H1 (cell line): ENCODE measurements around the gene PPARD. TPM values are rescaled to one million over a fixed set of nuclear protein-coding genes. Genes with fewer than 3 reads are reported as not detected.

ENCODE experiments used
- CTCF ChIA-PET: fragments of 300-600 bp; sonication (Branson Sonifier 250); formaldehyde crosslinking; loops from one replicate; lab custom pipeline; 2021; ENCODE audit not compliant: partially characterized antibody; lab: Charles Lee
- POLR2A ChIA-PET: fragments of 300-600 bp; sonication (Branson Sonifier 250); formaldehyde crosslinking; loops from one replicate; lab custom pipeline; 2021; ENCODE audit warnings: inconsistent platforms; ENCODE audit not compliant: partially characterized antibody; lab: Charles Lee
- DNase-seq, 2 experiments: peaks; one replicate each; pipeline versions ENCODE4 v3.0.0 to v3.0.0-alpha.2; 2010 to 2022; ENCODE audit warnings: low spot score in 2 of 2, low read depth in 1 of 2, mixed read lengths in 1 of 2
- FAIRE-seq: peaks from 2 replicates; lab custom pipeline; 2011; peaks lifted over from hg19 to GRCh38; lab: Jason Lieb, UNC
- H2AFZ ChIP-seq: 2 replicates; pipeline ENCODE4 v1.8.1; 2012; ENCODE audit warnings: low read length, inconsistent platforms
- H2AK5ac ChIP-seq: 2 replicates; pipeline ENCODE4 v1.6.1; 2013; ENCODE audit warnings: low read depth, low read length
- H2BK120ac ChIP-seq: replicated peaks from 2 replicates; pipeline ENCODE3; 2013; ENCODE audit warnings: low read depth, low read length, inconsistent platforms
- H2BK12ac ChIP-seq: 2 replicates; pipeline ENCODE4 v1.6.1; 2013; ENCODE audit warnings: low read depth, low read length
- H2BK15ac ChIP-seq: 2 replicates; pipeline ENCODE4 v1.6.1; 2013; ENCODE audit warnings: low read length
- H2BK20ac ChIP-seq: 2 replicates; pipeline ENCODE4 v1.6.1; 2013; ENCODE audit warnings: low read length
- H2BK5ac ChIP-seq: 2 replicates; pipeline ENCODE4 v1.6.1; 2013; ENCODE audit warnings: low read depth, low read length
- H3K14ac ChIP-seq: 2 replicates; pipeline ENCODE4 v1.6.1; 2013; ENCODE audit warnings: inconsistent platforms; ENCODE audit not compliant: insufficient read length
- H3K18ac ChIP-seq: 2 replicates; pipeline ENCODE4 v1.6.1; 2013; ENCODE audit warnings: low read length; ENCODE audit errors: extremely low read depth
- H3K23ac ChIP-seq: 2 replicates; pipeline ENCODE4 v1.6.1; 2013; ENCODE audit warnings: inconsistent platforms; ENCODE audit not compliant: insufficient read length
- H3K23me2 ChIP-seq: 2 replicates; pipeline ENCODE4 v1.6.1; 2013; ENCODE audit warnings: low read depth, low read length
- H3K27ac ChIP-seq: 2 replicates; pipeline ENCODE4 v1.6.1; 2011; ENCODE audit warnings: low read depth, low read length, inconsistent platforms
- H3K27me3 ChIP-seq, 4 experiments: replicated peaks in 1 of 4; 1 replicate in 1 of 4; 2 replicates in 3 of 4; pipeline versions ENCODE4 v1.6.1 to v1.8.1; 2011 to 2013; ENCODE audit warnings: low read length in 3 of 4, mild to moderate bottlenecking in 3 of 4, inconsistent platforms in 2 of 4, mixed read lengths in 2 of 4, moderate library complexity in 1 of 4; ENCODE audit not compliant: control insufficient read depth in 3 of 4, insufficient read depth in 3 of 4; ENCODE audit errors: extremely low read depth in 1 of 4
- H3K36me3 ChIP-seq, 4 experiments: 2 replicates each; pipeline versions ENCODE4 v1.6.1 to v1.8.1; 2011 to 2013; ENCODE audit warnings: mild to moderate bottlenecking in 4 of 4, low read length in 3 of 4, moderate library complexity in 2 of 4, control low read depth in 1 of 4, inconsistent platforms in 1 of 4; ENCODE audit not compliant: insufficient read depth in 4 of 4, control insufficient read depth in 2 of 4
- H3K4ac ChIP-seq: replicated peaks from 2 replicates; pipeline ENCODE3; 2013; ENCODE audit warnings: low read length, low read depth, mixed read lengths, inconsistent platforms; ENCODE audit not compliant: insufficient read length
- H3K4me1 ChIP-seq, 4 experiments: replicated peaks in 1 of 4; 1 replicate in 1 of 4; 2 replicates in 3 of 4; pipeline versions ENCODE4 v1.6.1 to v1.8.1; 2011 to 2013; ENCODE audit warnings: low read length in 3 of 4, inconsistent platforms in 2 of 4, mixed read lengths in 1 of 4; ENCODE audit not compliant: insufficient read depth in 4 of 4, control insufficient read depth in 3 of 4
- H3K4me2 ChIP-seq, 2 experiments: 2 replicates each; pipeline versions ENCODE4 v1.6.1 to v1.8.1; 2011 to 2013; ENCODE audit warnings: low read depth in 2 of 2, low read length in 2 of 2, control low read depth in 1 of 2, inconsistent platforms in 1 of 2, mild to moderate bottlenecking in 1 of 2; ENCODE audit not compliant: insufficient read depth in 1 of 2
- H3K4me3 ChIP-seq, 4 experiments: fragments of 200-600, 300-600 bp in 1 of 4; sonication (generic), shearing (Covaris generic), sonication (Bioruptor Twin) in 1 of 4; 2 replicates each; pipeline versions ENCODE4 v1.5.1 to v1.8.1; 2011 to 2016; ENCODE audit warnings: low read length in 4 of 4, low read depth in 3 of 4, control low read depth in 2 of 4, inconsistent platforms in 2 of 4, mild to moderate bottlenecking in 2 of 4, mixed read lengths in 1 of 4, moderate library complexity in 1 of 4; ENCODE audit not compliant: insufficient read depth in 2 of 4; ENCODE audit errors: extremely low read depth in 1 of 4
- H3K56ac ChIP-seq: replicated peaks from 2 replicates; pipeline ENCODE3; 2013; ENCODE audit warnings: low read depth, mild to moderate bottlenecking, mixed read lengths, low read length, inconsistent platforms; ENCODE audit not compliant: insufficient read length
- H3K79me1 ChIP-seq: 2 replicates; pipeline ENCODE4 v1.6.1; 2013; ENCODE audit warnings: low read depth, low read length, control low read depth
- H3K79me2 ChIP-seq, 2 experiments: 2 replicates each; pipeline versions ENCODE4 v1.6.1 to v1.8.1; 2012 to 2013; ENCODE audit warnings: low read length in 2 of 2, mild to moderate bottlenecking in 2 of 2, inconsistent platforms in 1 of 2; ENCODE audit not compliant: insufficient read depth in 2 of 2, control insufficient read depth in 1 of 2
- H3K9ac ChIP-seq, 4 experiments: replicated peaks in 1 of 4; 1 replicate in 1 of 4; 2 replicates in 3 of 4; pipeline versions ENCODE4 v1.6.1 to v1.8.1; 2011 to 2013; ENCODE audit warnings: low read depth in 3 of 4, low read length in 3 of 4, control low read depth in 2 of 4, mild to moderate bottlenecking in 2 of 4, moderate library complexity in 2 of 4, inconsistent platforms in 1 of 4; ENCODE audit errors: extremely low read depth in 1 of 4
- H3K9me3 ChIP-seq, 2 experiments: 2 replicates each; pipeline versions ENCODE4 v1.6.1 to v1.8.1; 2012 to 2013; ENCODE audit warnings: mild to moderate bottlenecking in 2 of 2, moderate library complexity in 2 of 2, control low read depth in 1 of 2, inconsistent platforms in 1 of 2, low read depth in 1 of 2, low read length in 1 of 2, mixed read lengths in 1 of 2; ENCODE audit not compliant: insufficient read depth in 2 of 2
- H4K20me1 ChIP-seq, 2 experiments: replicated peaks in 1 of 2; 2 replicates each; pipeline versions ENCODE3 to v1.8.1; 2011 to 2013; ENCODE audit warnings: inconsistent platforms in 2 of 2, low read length in 2 of 2, mild to moderate bottlenecking in 1 of 2; ENCODE audit not compliant: insufficient read depth in 2 of 2, control insufficient read depth in 1 of 2
- H4K5ac ChIP-seq: 2 replicates; pipeline ENCODE4 v1.6.1; 2013; ENCODE audit warnings: low read length, low read depth, mixed read lengths, inconsistent platforms; ENCODE audit not compliant: insufficient read length
- H4K8ac ChIP-seq: 2 replicates; pipeline ENCODE4 v1.8.0; 2013; ENCODE audit warnings: mild to moderate bottlenecking, moderate library complexity, low read length, inconsistent platforms; ENCODE audit not compliant: insufficient read depth; ENCODE audit errors: extremely low read depth
- H4K91ac ChIP-seq: replicated peaks from 2 replicates; pipeline ENCODE3; 2013; ENCODE audit warnings: low read length, mixed read lengths, inconsistent platforms; ENCODE audit not compliant: insufficient read length
- BACH1 ChIP-seq: IDR thresholded peaks from 2 replicates; pipeline ENCODE4 v1.6.1; 2012; ENCODE audit warnings: low read length, improper control_type of control experiment
- CEBPB ChIP-seq: IDR thresholded peaks from 2 replicates; pipeline ENCODE4 v1.6.1; 2012; ENCODE audit warnings: low read depth, low read length
- CHD2 ChIP-seq: IDR thresholded peaks from 2 replicates; pipeline ENCODE4 v1.6.1; 2012; ENCODE audit warnings: low read length, improper control_type of control experiment
- CTBP2 ChIP-seq: IDR thresholded peaks from 2 replicates; pipeline ENCODE4 v1.7.0; 2011; ENCODE audit warnings: borderline replicate concordance, mild to moderate bottlenecking, moderate library complexity, mixed read lengths, low read length; ENCODE audit not compliant: insufficient read depth, insufficient read length
- KDM1A ChIP-seq: fragments of 200-600, 300-600 bp; sonication (generic); IDR thresholded peaks from 2 replicates; pipeline ENCODE4 v1.7.1; 2016; ENCODE audit warnings: mild to moderate bottlenecking, low read length, borderline replicate concordance
- POLR2AphosphoS5 ChIP-seq: IDR thresholded peaks from 2 replicates; pipeline ENCODE4 v1.6.1; 2011; ENCODE audit warnings: low read depth, low read length
- RAD21 ChIP-seq, 2 experiments: IDR thresholded peaks in 1 of 2; conservative IDR thresholded peaks in 1 of 2; 2 replicates each; pipeline ENCODE4 v1.6.1; 2011; ENCODE audit warnings: low read depth in 2 of 2, low read length in 2 of 2, improper control_type of control experiment in 1 of 2, inconsistent platforms in 1 of 2, mild to moderate bottlenecking in 1 of 2, moderate library complexity in 1 of 2
- SRF ChIP-seq: IDR thresholded peaks from 2 replicates; pipeline ENCODE4 v1.6.1; 2011; ENCODE audit warnings: mild to moderate bottlenecking, low read depth, low read length, moderate library complexity
- SUZ12 ChIP-seq: fragments of 200-600 bp; sonication (generic); IDR thresholded peaks from 2 replicates; pipeline ENCODE4 v1.6.1; 2012; ENCODE audit warnings: mild to moderate bottlenecking, inconsistent platforms, low read length, moderate library complexity, mixed read lengths
- YY1 ChIP-seq: IDR thresholded peaks from 2 replicates; pipeline ENCODE4 v1.6.1; 2011; ENCODE audit warnings: low read depth, mild to moderate bottlenecking, low read length
- WGBS, 2 experiments: shearing (Covaris generic) in 1 of 2; methylation state at CpG; one replicate each; pipeline versions ENCODE4 v1.1.6 to v1.1.7; 2013 to 2015; ENCODE audit warnings: low lambda C conversion rate in 2 of 2, mixed read lengths in 2 of 2, inconsistent platforms in 1 of 2, low coverage in 1 of 2, missing lambda C conversion rate in 1 of 2; ENCODE audit not compliant: insufficient replicate concordance in 2 of 2, insufficient coverage in 1 of 2, insufficient read length in 1 of 2; ENCODE audit errors: extremely low coverage in 1 of 2, missing lambda C conversion rate in 1 of 2; 5-methylcytosine and 5-hydroxymethylcytosine counted together
- polyA plus RNA-seq, 7 experiments: library from polyadenylated mRNA; depleted of rRNA in 3 of 7; stranded (reverse) in 5 of 7; unstranded in 2 of 7; fragments of >200 nt in 5 of 7; fragments of 200-250 nt in 2 of 7; gene quantifications; 1 replicate in 5 of 7; 2 replicates in 1 of 7; 4 replicates in 1 of 7; pipeline versions ENCODE4 v1.2.1 to v1.2.3, GENCODE V29; 2011 to 2013; ENCODE audit warnings: missing spikeins in 2 of 7, mixed read lengths in 2 of 7
- total RNA-seq: library from RNA; stranded (reverse); fragmentation: NEBNext Ultra II Directional; extraction: Animal tissue kit (Norgen Biotek cat#: 25700); gene quantifications from 2 replicates; pipeline ENCODE4 v1.2.1, GENCODE V29; 2021
- TF ChIP-seq, protein P1 (sequence below): IDR thresholded peaks from 2 replicates; pipeline ENCODE4 v1.6.1; 2012; ENCODE audit warnings: inconsistent platforms

PPARD gene
- total and polyA plus RNA-seq, 2 of the 8 experiments (the other 6 are each of a cell fraction or from before 2014, with no cell fraction given), result 14.6 to 14.9 TPM

DNA sequence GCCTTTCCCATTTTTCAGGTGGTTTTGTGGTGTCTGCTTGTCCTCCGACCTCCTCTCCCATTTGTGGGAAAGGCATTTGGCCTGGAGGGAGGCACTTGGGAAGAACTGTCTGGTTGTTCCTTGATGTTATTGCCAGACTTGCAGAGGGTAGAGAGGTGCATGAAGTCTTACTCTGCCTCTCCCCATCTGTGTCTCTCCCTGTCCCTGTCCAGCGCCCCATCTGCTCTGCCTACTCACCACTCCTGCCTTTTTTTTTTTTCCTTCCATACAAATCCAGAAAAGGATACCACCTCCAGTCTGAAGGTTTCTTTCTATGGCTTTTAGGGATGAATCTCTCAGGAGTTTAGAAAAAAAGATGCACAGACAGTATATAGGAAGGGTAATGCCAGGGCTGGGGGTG lies 19.8 kb downstream of the PPARD start:
- H3K18ac ChIP-seq, result no peak overlapping the region; the same call in 1 of the 2 replicates
- no peak overlapping the region for H3K56ac ChIP-seq
- no peaks in the 10 kb centered on the region; the same call in 1 of the 2 replicates for H3K79me1 ChIP-seq
- no peaks in the 10 kb centered on the region for H3K36me3 ChIP-seq
- H4K8ac ChIP-seq, result no peak overlapping the region
- peaks cover 4 to 17% (median 13%) of the 10 kb centered on the region in 4 experiments for H3K4me1 ChIP-seq
- H2BK5ac ChIP-seq, result 0 out of 2 replicates have a peak overlapping the region, but pooled peaks have one; percentile 44
- no peak overlapping the region for H2BK20ac ChIP-seq
- no peak overlapping the region for H2AFZ ChIP-seq
- no peak overlapping the region for H3K4me2 ChIP-seq
- H3K4me3 ChIP-seq, result no peak overlapping the region
- 0 out of 2 replicates have a peak overlapping the region, but pooled peaks have one; percentile 75 for H2AK5ac ChIP-seq
- H2BK12ac ChIP-seq, result 0 out of 2 replicates have a peak overlapping the region, but pooled peaks have one; percentile 27
- ChIA-PET CTCF (interaction anchor here (0.6 to 2.5 kb wide), 9 partner anchors 7 to 103 kb away, joined by 3 to 11 read pairs (median 3); partner anchors contain the start of gene PPARD), POLR2A (no interaction called here)
- no peaks in the 10 kb centered on the region for H3K9me3 ChIP-seq
- FAIRE-seq, result no peak
- no peaks in the 10 kb centered on the region for H3K27me3 ChIP-seq
- 0 out of 2 replicates have a peak overlapping the region, but pooled peaks have one; percentile 61 for H2BK15ac ChIP-seq
- no peak for DNase-seq
- H3K27ac ChIP-seq, result no peak overlapping the region
- H3K23ac ChIP-seq, result no peak overlapping the region
- no peak overlapping the region for H3K14ac ChIP-seq
- 82% methylated on average over 2 of the region's 2 CpGs; no CpG with 5 or more reads in 1 of the 2 experiments for WGBS, 2 experiments
- peaks cover 0 to 3% of the 10 kb centered on the region in 2 experiments; a peak in 1 of 4 replicates for H3K79me2 ChIP-seq
- no peak overlapping the region for H4K5ac ChIP-seq
- no peaks in the 10 kb centered on the region for H4K20me1 ChIP-seq
- H2BK120ac ChIP-seq, result no peak overlapping the region
- H3K23me2 ChIP-seq, result 0 out of 2 replicates have a peak, but pooled peaks cover 2% of the 10 kb centered on the region
- peak overlapping the region; percentile 46 for H4K91ac ChIP-seq
- peak overlapping the region; percentile 59 for H3K4ac ChIP-seq
- no peak overlapping the region for H3K9ac ChIP-seq
- no peak for TF ChIP-seq KDM1A
- no peak for TF ChIP-seq BACH1
- no peak for TF ChIP-seq POLR2AphosphoS5
- TF ChIP-seq SRF, result no peak
- TF ChIP-seq CHD2, result no peak
- no peak for TF ChIP-seq SUZ12
- no peak for TF ChIP-seq YY1
- TF ChIP-seq CEBPB, result no peak
- TF ChIP-seq CTBP2, result no peak
- TF ChIP-seq, protein P1, sequence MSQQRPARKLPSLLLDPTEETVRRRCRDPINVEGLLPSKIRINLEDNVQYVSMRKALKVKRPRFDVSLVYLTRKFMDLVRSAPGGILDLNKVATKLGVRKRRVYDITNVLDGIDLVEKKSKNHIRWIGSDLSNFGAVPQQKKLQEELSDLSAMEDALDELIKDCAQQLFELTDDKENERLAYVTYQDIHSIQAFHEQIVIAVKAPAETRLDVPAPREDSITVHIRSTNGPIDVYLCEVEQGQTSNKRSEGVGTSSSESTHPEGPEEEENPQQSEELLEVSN, result no peak
- TF ChIP-seq RAD21 (IDR thresholded peaks at IDR 0.05 in 1 of 2, conservative IDR thresholded peaks at IDR 0.05 in 1 of 2; ENCODE audit: low read depth in 2 of 2, low read length in 2 of 2), result no peak
